IPS-NIHi11 (cell line): ENCODE measurements around the gene CYP46A1.
A peak's percentile ranks its signal among the peaks of the same experiment; 100 is the strongest.
"Not testable (repeated sequence)": the region's sequence is repeated elsewhere in the genome, so short reads cannot be mapped to it uniquely, and the experiment has no call there.

Source experiments
- DNase-seq: peaks from one replicate; pipeline ENCODE4 v3.0.0; 2012; ENCODE audit warnings: mixed read lengths, low spot score

CYP46A1 gene

DNA sequence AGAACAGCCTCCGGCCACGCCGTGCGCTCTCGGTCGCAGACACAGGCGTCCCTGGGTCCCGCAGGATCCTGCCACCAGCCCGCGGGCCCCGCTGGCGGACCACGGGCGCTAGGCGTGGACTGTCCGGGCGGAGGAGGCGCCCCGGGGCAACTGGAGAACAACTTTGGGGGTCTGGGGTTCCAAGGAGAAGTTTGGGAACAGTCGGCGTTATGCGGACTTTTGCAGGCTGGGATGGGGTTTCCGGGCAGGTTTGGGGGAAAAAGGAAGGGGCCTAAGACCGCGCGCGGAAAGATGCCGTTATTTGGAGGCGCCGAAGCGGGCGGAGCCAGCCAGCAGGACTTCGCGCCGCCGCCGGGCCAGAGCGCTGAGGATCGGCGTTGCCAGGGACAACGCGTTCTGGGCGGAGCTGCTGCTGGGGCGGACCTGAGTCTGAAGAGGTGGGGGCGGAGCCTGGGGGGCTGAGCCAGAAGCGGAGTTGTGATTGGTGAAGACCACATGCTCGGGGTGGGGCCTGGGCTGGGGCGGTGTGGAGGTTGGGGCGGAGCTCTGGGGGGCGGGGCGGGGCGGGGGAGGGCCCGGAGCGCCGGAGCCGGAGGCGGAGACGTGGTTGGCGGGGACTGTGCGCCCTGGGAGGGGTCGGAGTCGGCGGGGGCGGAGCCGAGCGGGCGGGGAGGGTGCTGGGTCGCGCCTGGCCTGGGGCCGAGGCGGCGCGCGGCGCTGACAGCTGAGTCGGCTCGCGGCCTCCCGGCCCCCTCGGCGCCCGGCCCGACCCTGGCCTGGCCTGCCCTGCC lies at the start of gene CYP46A1:
Gene CYP46A1, plus strand, starts transcription at position 680 of the 791 bp plus-strand sequence. CDS start 120 bp downstream, outside the sequence.
- DNase-seq, result peak; percentile 99

DNA sequence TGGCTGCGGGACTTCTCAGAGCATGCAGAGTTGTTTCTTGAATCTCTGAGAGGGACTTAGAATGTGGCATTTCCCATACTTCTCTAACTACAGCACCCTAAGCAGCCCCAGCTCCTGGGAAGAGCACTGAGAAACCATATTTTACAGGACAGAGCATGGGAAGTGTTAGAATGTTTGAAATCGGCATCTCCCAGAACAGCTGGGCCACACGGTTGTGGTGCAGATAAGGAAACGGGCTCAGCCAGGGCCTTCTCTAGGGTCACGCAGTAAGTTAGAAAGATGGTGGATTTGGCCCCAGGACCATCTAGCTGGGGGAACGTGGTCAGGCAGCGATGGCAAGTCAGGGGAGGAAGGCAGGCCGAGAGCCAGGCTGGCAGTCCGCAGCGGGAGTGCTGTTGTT lies 49.7 kb upstream of the CYP46A1 start:
- DNase-seq, result no peak

DNA sequence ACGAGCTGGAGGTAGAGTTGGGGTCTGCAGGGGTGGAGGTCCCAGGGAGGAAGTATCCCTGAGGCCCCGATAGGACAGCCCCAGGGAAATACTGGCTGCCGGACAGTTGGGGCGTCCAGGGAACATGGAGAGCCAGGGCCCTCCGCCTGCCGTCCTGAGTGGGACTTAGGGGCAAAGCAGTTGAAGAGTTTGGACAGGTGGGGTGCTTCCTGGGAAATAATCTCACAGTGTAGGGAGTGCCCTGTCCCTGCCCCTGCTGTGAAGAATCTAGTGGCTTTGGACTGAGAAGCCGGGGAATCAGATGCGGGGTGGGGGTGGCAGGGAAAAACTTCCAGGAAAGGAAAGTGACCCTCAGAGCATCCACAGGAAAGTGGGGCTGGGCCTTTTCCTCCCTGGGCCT lies 49.0 kb upstream of the CYP46A1 start:
- no peak for DNase-seq

DNA sequence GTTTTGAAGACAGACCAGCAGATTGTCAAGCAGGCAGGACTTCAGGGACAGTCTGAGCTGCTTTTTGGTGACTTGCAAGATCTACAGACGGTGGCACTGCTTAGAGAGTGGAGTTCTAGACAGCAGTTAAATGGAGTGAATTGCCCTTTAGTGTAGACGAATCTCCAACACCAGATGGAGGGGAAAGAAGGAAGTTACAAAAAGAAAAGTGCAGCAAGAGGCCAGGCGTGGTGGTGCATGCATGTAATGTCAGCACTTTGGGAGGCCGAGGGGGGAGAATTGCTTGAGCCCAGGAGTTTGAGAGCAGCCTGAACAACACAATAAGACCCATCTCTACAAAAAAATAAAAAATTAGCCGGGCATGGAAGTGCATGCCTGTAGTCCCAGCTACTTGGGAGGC lies 47.6 kb upstream of the CYP46A1 start:
- no peak for DNase-seq

DNA sequence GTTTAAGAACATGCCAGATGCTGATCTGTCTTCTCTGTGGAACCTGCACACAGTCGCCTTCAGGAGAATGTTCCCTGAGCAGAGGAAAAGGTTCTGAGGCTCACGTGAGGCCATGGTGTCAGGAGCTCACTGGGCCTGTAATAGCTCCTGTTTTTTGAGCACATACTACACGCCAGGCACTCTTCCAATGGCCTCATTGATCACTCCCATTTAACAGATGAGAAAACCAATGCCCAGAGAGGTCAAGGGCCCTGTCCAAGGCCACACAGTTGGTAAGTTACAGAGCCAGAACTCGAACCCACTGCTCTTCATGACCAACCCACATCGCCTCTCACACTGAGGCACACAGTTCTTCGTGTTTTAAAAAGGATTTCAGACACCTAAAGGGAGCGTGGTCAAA lies 46.5 kb upstream of the CYP46A1 start:
- no peak for DNase-seq

DNA sequence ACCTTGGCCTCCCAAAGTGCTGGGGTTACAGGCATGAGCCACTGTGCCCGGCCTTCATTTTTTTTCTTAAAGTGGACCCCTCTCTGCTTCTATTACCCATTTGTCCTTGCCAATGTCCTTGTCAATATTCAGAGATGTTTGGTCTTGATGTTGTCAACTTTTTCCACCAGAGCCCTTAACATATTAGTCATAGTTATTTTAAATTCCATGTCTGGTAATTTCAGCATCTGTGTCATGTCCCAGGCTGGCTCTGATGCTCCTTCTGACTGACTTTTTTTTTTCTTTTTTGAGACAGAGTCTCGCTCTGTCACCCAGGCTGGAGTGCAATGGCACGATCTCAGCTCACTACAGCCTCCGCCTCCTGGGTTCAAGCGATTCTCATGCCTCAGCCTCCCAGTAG lies 41.3 kb upstream of the CYP46A1 start:
- not testable (repeated sequence) for DNase-seq

DNA sequence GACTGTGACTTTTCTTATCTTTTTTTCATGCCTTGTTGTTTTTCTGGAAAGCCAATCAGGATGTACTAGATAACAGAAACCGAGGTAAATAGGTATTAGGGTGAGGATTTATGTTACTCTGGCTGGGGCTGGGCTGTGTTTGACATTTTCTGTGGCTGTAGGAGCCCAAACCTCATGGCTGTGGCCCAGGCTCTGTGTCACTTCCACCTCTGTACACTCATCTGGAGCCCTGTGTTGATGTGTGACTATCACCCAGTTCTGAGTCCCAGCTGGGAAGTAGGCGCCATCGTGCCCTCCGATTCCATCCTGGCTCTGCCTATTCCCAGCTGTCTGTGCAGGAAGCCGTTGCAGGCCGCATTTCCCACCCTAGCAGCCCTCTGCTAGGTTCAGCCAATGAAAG lies 40.8 kb upstream of the CYP46A1 start:
- no peak for DNase-seq

DNA sequence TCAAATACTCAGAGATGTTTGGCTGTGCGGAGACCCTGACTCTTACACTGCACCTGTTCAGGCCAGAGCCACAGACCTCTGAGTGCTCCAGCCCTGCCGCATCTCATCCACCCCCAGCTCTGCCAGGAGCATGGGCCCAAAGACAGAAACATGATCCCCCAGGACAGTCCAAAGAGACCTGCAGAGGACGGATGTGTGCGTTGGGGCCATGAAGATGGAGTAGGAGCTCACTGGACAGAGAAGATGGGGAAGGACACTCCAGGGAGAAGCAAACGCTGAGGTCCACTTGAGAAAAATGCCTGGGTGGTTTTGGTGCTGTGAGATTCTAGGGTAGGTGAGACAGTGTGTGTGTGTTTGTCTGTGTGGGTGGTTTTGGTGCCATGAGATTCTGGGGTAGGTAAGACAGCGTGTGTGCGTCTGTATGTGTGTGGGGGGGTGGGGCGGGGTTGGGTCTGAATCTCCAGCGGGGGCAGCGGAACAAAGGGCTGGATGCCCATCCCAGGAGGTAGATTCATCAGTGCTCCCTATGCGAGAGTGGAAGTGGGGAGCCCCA lies 40.0 kb upstream of the CYP46A1 start:
- no peak for DNase-seq

DNA sequence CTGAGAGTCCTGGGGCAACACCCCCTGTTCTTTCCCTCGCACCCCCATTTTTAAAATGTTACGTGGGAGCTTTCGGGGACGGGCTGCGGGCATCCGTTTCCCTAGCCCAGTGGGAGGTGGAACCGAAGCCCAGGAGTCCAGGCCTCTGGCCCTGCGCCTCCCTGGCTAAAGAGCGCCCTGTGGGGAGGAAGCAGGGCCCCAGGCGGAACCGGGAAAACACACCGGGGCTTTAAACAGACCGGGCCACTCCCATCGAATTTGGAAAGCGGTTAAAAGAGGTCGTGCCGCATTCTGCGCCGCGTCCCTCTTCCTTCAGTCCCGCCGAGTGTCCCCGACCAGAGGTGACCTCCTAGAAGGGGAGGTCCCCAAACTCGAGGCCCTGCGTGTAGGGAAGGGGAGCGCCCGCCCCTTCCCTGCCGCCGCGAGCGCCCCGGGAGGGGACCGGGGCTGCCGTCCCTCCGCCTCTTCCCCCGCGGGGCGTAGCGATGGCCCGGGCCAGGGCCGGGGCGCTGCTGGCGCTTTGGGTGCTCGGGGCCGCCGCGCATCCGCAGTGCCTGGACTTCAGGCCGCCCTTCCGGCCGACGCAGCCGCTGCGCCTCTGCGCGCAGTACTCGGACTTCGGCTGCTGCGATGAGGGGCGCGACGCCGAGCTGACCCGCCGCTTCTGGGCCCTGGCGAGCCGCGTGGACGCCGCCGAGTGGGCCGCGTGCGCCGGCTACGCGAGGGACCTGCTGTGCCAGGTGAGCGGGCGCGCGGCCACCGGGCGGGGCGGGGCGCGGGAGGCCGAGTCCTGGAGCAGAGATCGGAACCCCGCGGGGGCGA lies 39.2 kb upstream of the CYP46A1 start, which contains the start of gene HHIPL1:
Gene HHIPL1, plus strand, starts transcription at position 407 of the 822 bp plus-strand sequence. Its CDS starts 79 bp downstream, at position 486.
- peak; percentile 79 for DNase-seq

DNA sequence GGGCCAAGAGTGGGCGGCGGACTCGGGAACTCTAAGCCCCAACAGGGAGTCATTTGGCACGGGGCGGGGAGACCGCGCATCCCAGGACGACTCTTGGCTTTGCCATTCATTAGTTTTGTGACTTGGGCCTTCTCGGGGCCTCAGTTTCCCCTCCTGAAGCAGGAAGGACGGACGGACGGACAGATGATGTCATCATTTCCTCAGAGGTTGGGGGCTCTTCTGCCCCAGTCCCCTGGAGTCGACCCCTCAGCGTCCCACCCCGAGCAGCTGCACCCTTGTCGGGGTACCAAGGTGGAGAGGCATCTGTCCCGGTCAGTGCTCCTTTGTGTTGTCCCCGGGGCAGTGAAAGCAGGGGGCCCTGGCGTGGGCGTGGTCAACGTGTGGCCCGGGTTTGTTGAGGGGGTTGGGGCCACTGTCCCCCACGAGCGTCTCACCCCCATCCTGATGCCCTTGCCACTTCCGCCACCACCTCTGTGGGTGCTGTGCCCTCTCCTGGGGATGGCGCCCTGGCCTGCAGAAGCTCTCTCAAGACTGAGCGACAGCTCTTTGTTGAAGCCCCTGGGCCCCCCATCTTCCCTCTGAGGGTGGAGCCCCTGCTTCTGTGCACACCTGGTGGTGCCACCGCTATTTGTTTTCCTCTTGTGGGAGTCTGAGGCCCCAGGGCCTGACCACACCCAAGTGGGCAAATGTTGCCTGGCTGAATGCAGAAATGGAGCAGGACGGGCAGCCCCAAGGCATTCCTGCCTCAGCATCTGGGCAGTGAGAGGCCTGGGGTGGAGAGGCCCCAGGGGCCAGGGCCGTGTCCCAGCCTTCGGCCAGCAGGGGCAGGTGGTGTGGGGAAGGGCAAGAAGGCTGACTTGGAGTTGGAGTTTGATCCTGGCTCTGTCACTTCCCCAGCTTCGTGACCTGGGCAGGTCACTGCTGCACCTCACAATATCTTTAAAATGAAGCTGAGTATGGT lies 38.3 kb upstream of the CYP46A1 start:
- DNase-seq, result no peak

DNA sequence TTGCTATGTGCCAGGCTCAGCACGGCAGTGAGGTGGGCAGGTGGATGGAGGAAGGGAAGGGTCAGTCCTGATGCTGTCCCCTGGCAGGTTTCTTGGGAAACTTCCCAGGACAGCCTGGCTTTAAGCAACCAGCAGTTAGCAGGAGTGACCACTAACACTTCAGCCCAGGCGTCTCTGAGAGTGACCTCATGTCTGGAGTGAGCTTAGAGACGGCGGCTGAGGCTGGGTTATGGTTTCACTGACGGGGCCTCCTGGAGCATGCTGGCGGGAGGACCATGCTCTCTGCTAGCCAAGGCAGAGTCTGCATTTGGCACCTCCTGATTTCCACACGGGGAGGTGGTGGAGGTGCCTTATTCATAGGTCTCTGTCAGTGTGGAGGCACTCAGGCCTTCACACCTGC lies 36.7 kb upstream of the CYP46A1 start:
- no peak for DNase-seq

DNA sequence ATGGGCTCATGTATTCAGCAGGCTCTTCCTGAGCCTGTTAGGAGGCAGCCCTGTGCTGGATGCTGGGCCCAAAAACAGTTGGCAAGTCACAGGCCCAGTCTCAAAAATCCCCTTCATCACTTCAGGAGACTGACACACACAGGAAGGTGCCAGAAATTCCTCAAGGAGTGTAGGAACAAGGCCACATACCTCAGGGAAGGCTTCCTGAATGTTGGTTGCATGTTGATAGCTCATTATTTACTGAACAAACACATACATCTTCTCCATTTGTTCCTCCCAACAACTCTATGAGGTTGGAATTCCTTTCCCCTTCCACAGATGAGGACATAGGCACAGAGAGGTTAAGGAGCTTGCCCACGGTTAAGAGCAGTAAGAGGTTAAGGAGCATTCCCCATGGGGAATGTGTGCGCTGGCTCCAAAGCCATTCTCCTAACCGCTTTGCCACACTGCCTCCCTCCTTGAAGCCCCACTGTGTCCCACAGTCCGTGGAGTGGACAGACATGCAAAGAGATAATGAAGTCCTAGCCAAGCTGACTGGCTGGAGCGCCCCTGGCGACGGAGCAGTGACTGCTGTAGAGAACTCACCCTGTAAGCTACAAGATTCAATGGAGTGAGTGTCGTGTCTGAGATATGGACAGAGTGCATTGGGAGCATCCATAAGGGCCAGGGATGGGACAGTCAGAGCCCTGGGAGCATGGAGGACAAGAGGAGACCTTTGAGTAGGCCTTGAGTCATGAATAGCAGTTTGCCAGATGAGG lies 35.9 kb upstream of the CYP46A1 start:
- no peak for DNase-seq

DNA sequence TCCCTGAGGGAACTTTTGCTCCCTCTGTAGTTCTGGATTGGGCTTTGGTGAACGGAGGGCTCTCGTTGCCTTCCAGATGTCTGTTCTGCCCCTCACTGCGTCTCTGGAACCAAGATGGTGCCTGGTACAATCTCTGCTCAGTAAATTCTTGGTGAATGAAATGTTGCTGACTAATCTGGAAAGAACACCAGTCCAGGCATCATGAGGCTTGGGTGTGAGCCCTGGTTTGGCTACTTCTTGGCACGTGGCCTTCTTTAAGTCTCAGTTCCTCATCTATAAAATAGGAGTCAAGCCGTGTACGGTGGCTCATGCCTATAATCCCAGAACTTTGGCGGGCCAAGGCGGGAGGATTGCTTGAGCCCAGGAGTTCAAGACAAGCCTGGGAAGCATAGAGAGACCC lies 34.9 kb upstream of the CYP46A1 start:
- DNase-seq, result no peak

DNA sequence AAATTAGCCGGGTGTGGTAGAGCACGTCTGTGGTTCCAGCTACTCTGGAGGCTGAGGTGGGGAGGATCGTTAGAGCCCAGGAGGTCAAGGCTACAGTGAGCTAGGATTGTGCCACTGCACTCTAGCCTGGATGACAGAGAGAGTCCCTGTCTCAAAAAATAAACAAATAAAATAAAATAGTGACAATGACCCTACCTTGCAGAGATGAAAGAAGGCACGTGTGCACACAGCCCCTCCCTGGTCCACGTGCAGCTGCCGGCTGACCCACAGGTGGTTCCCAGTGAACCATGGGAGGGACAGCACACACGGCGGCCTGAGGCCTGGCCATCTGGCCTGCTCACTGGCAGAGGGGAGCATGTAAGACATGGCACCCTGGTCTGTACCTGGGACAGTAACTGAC lies 34.5 kb upstream of the CYP46A1 start:
- no peak for DNase-seq

DNA sequence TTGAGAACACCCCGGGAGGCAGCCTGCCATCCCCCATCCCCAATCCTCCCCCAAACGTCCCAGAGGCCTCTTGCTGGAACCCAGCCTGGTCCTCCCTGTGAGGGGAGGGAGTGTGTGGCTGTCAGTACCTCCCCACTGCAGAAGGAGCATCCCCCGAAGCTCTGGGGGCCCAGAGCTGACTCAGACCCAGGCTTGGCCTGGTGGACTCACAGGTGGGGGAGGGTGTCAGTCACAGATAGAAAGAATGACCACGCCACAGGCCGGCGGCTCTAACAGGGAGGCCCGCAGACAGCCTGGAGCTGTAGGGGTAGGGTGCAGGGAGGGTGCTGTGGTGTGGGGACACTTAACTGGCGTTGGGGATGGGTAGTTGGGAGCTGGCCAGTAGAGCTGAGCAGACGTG lies 33.9 kb upstream of the CYP46A1 start:
- no peak for DNase-seq

DNA sequence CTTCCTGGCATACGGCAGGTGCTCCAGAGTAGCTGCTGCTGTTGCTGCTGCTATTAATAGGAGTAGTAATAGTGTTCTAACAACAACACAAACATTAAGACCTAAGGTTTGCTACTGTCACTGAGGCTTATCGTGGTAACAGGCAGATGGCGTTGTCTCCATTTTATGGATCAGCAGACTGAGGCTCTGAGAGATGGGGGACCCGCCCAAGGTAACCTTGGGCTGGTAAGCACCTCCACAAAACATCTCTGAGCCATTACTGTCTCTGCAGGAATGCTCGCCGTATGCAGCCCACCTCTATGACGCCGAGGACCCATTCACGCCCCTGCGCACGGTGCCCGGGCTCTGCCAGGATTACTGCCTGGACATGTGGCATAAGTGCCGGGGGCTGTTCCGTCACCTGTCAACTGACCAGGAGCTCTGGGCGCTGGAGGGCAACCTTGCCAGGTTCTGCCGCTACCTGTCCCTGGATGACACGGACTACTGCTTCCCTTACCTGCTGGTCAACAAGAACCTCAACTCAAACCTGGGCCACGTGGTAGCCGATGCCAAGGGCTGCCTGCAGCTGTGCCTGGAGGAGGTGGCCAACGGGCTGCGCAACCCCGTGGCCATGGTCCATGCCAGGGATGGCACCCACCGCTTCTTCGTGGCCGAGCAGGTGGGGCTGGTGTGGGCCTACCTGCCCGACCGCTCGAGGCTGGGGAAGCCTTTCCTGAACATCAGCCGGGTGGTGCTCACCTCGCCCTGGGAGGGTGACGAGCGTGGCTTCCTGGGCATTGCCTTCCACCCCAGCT lies 31.9 kb upstream of the CYP46A1 start:
- no peak for DNase-seq

DNA sequence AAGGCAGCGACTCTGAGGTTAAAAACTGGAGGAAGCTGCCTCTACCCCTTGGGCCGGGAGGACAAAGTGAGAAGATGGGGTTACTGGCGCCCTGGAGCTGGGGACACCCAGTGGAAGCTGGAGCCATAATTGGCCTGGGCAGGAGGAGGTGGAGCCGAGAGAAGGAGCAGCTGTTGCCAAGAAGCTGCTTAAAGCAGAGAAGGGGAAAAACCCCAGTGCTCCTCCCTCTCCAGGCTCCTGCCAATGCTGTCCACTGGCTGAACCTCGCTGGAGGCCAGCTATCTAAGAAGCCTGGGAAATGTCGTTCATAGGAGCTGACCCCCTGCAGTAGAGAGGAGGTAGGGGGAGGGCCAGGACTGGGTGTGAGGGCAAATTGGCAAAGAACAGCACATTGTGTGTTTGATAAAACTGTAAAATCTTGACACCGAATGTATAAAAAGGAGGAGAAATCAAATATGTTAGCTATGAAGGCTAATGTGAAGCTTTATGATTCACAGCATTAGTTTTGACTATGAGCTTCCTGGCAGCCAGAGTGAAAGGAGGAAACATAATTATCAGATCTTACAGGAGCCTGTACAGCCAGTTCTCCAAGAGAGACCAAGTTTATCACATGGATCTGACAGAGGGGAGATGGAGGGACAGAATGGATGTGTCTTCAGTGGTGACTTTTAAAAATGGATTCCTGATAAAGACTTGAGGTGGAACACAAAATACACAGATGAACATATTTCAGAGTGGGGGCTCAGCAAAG lies 29.7 kb upstream of the CYP46A1 start:
- DNase-seq, result no peak

DNA sequence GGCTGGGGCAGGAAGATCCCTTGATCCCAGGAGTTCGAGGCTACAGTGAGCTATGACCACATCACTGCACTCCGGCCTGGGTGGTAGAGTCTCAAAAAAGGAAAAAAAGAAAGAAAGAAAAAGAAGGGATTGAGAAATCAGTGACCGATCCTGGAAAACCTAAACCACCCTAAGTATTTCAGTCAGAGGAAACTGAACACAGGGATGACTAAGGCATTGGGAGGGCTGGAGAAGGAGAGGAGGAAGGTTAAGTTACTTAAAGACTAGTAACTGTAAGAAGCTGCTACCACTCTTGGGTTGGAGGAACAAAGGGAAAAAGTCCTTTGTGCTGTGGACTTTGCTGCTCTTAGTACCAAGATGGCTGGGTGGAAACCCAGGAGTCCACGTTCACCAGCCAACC lies 28.6 kb upstream of the CYP46A1 start:
- DNase-seq, result no peak

DNA sequence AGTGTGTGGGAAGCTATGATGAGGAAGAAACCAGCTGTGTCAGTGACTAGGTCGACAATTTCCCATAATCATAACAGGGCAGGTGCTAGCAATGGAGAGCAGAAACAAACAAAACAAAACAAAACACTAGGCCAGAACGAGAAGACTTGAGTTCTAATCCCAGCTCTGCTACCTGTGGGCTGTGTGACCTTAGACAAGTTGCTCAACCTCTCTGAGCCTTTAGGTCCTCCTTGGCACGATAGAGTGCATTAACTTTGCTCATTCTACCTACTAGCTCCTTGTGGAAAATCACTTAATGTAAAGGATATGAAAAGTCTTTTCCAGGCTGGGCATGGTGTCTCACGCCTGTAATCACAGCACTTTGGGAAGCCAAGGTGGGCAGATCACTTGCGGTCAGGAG lies 27.9 kb upstream of the CYP46A1 start:
- no peak for DNase-seq
